ENCODE results near the gene VPS35L. TPM values are rescaled to one million over a fixed set of nuclear protein-coding genes. Genes with fewer than 3 reads are reported as not detected.

The VPS35L gene
- total RNA-seq, 1 experiment from 2014 or later: 5.4 TPM

- Mint-ChIP-seq H3K4me1 (ENCODE audit: low read depth, unreplicated experiment) (no peaks in the 10 kb centered on the region), H3K9me3 (ENCODE audit: unreplicated experiment) (peaks cover 11% of the 10 kb centered on the region), H3K27me3 (ENCODE audit: insufficient read depth, unreplicated experiment) (no peaks in the 10 kb centered on the region), H3K36me3 (ENCODE audit: insufficient read depth, unreplicated experiment) (no peaks in the 10 kb centered on the region), H3K27ac (ENCODE audit: unreplicated experiment) (no peak overlapping the region), H3K4me3 (ENCODE audit: unreplicated experiment) (no peak overlapping the region)
- BruUV-seq (replicated peaks): no TSS peak
- Histone ChIP-seq H3K36me3 (ENCODE audit: control insufficient read depth, insufficient read depth, low read length) (no peaks in the 10 kb centered on the region), H3K4me3 (ENCODE audit: low read depth, low read length) (no peak overlapping the region), H3K9me3 (no peaks in the 10 kb centered on the region), H3K4me1 (no peaks in the 10 kb centered on the region), H3K27me3 (replicated peaks; ENCODE audit: control insufficient read depth, insufficient read depth, low read length) (no peaks in the 10 kb centered on the region)
- intact Hi-C loops (cut with micrococcal nuclease; ENCODE audit: unreplicated experiment): no loop called here
- CTCF ChIA-PET: no interaction called here
- no peak for TF ChIP-seq CTCF (IDR thresholded peaks at IDR 0.05; ENCODE audit: insufficient read depth in 1 of 2, low read depth in 1 of 2, low read length in 1 of 2, severe bottlenecking in 1 of 2, unreplicated experiment in 1 of 2)
- no peak for DNase-seq
- POLR2A ChIA-PET: no interaction called here
These were observed 10.9 kb downstream of the VPS35L start for GRCh38 chr16:19566362-19566761.

- intact Hi-C loops (cut with micrococcal nuclease; ENCODE audit: unreplicated experiment): no loop called here
- Histone ChIP-seq H3K4me3 (ENCODE audit: low read depth, low read length) (no peak overlapping the region), H3K4me1 (no peaks in the 10 kb centered on the region), H3K36me3 (ENCODE audit: control insufficient read depth, insufficient read depth, low read length) (no peaks in the 10 kb centered on the region), H3K27me3 (replicated peaks; ENCODE audit: control insufficient read depth, insufficient read depth, low read length) (no peaks in the 10 kb centered on the region), H3K9me3 (no peaks in the 10 kb centered on the region)
- ChIA-PET CTCF (no interaction called here), POLR2A (no interaction called here)
- H3K4me1 Mint-ChIP-seq (ENCODE audit: low read depth, unreplicated experiment): no peaks in the 10 kb centered on the region
- no peak for DNase-seq
- no peak overlapping the region for H3K4me3 Mint-ChIP-seq (ENCODE audit: unreplicated experiment)
- no peak for TF ChIP-seq CTCF (IDR thresholded peaks at IDR 0.05; ENCODE audit: insufficient read depth in 1 of 2, low read depth in 1 of 2, low read length in 1 of 2, severe bottlenecking in 1 of 2, unreplicated experiment in 1 of 2)
- H3K36me3 Mint-ChIP-seq (ENCODE audit: insufficient read depth, unreplicated experiment): no peaks in the 10 kb centered on the region
- peaks cover 11% of the 10 kb centered on the region for H3K9me3 Mint-ChIP-seq (ENCODE audit: unreplicated experiment)
- BruUV-seq (replicated peaks): no TSS peak
- no peaks in the 10 kb centered on the region for H3K27me3 Mint-ChIP-seq (ENCODE audit: insufficient read depth, unreplicated experiment)
- H3K27ac Mint-ChIP-seq (ENCODE audit: unreplicated experiment): no peak overlapping the region
These were observed 12.1 kb downstream of the VPS35L start for GRCh38 chr16:19567560-19567959.

- no peaks in the 10 kb centered on the region for H3K27me3 ChIP-seq (replicated peaks; ENCODE audit: control insufficient read depth, insufficient read depth, low read length)
- Mint-ChIP-seq H3K4me1 (ENCODE audit: low read depth, unreplicated experiment) (no peaks in the 10 kb centered on the region), H3K27ac (ENCODE audit: unreplicated experiment) (no peak overlapping the region), H3K27me3 (ENCODE audit: insufficient read depth, unreplicated experiment) (no peaks in the 10 kb centered on the region), H3K36me3 (ENCODE audit: insufficient read depth, unreplicated experiment) (no peaks in the 10 kb centered on the region), H3K9me3 (ENCODE audit: unreplicated experiment) (no peaks in the 10 kb centered on the region), H3K4me3 (ENCODE audit: unreplicated experiment) (no peak overlapping the region)
- H3K4me1 ChIP-seq: no peaks in the 10 kb centered on the region
- TF ChIP-seq CTCF (IDR thresholded peaks at IDR 0.05; ENCODE audit: insufficient read depth in 1 of 2, low read depth in 1 of 2, low read length in 1 of 2, severe bottlenecking in 1 of 2, unreplicated experiment in 1 of 2): no peak
- H3K9me3 ChIP-seq: no peaks in the 10 kb centered on the region
- no TSS peak for BruUV-seq (replicated peaks)
- no peaks in the 10 kb centered on the region for H3K36me3 ChIP-seq (ENCODE audit: control insufficient read depth, insufficient read depth, low read length)
- intact Hi-C loops (cut with micrococcal nuclease; ENCODE audit: unreplicated experiment): no loop called here
- DNase-seq: no peak
- H3K4me3 ChIP-seq (ENCODE audit: low read depth, low read length): no peak overlapping the region
- ChIA-PET POLR2A (no interaction called here), CTCF (interaction anchor here (1.7 kb wide), 1 partner anchor 10 kb away, joined by 7 read pairs; no protein-coding TSS in a partner anchor)
These were observed 18.5 kb downstream of the VPS35L start for GRCh38 chr16:19573997-19574396.

All from Caco-2 (cell line).